T-cell (primary cell): ENCODE data around the gene PRF1. TPM values are rescaled to one million over a fixed set of nuclear protein-coding genes. Genes with fewer than 3 reads are reported as not detected.
A peak's percentile ranks its signal among the peaks of the same experiment; 100 is the strongest.

Experiments
- ATAC-seq, 4 experiments: fragments of 200-7000 bp in 3 of 4; fragments of 150-1000 bp in 1 of 4; cut with Tn5 transposase; replicated peaks in 1 of 4; 1 replicate in 3 of 4; 2 replicates in 1 of 4; pipeline ENCODE4 v1.10.0; 2021; ENCODE audit warnings: moderate library complexity in 3 of 4, mild to moderate bottlenecking in 2 of 4, moderate number of reproducible peaks in 1 of 4
- CTCF ChIA-PET, 2 donors: fragments of 300-600 bp; sonication (Branson Sonifier 250); formaldehyde crosslinking; loops; one replicate each; lab custom pipeline; 2022; ENCODE audit warnings: antibody characterized with exemption in 2 of 2; lab: Charles Lee
- POLR2A ChIA-PET, 2 donors: fragments of 300-600 bp; sonication (Branson Sonifier 250); formaldehyde crosslinking; loops; one replicate each; lab custom pipeline; 2022; ENCODE audit warnings: antibody characterized with exemption in 2 of 2; lab: Charles Lee
- DNase-seq, 35 experiments: peaks; one replicate each; pipeline versions ENCODE4 v3.0.0 to v3.0.0-alpha.2; 2013 to 2023
- H3K27ac ChIP-seq: one replicate; pipeline ENCODE4 v1.5.1; 2013; ENCODE audit warnings: low read length
- H3K27me3 ChIP-seq, 2 experiments: replicated peaks in 1 of 2; 1 replicate in 1 of 2; 2 replicates in 1 of 2; pipeline versions ENCODE4 v1.6.1 to v1.7.0; 2013; ENCODE audit warnings: low read length in 1 of 2, mixed read lengths in 1 of 2; ENCODE audit not compliant: control insufficient read depth in 2 of 2, insufficient read depth in 2 of 2; ENCODE audit errors: extremely low read depth in 1 of 2
- H3K36me3 ChIP-seq, 2 donors: 1 replicate in 1 of 2; 2 replicates in 1 of 2; pipeline versions ENCODE4 v1.6.1 to v1.7.0; 2013; ENCODE audit warnings: low read length in 1 of 2; ENCODE audit not compliant: control insufficient read depth in 2 of 2, insufficient read depth in 1 of 2; ENCODE audit errors: extremely low read depth in 1 of 2
- H3K4me1 ChIP-seq, 2 experiments: 1 replicate in 1 of 2; 2 replicates in 1 of 2; pipeline versions ENCODE4 v1.6.1 to v1.7.0; 2013; ENCODE audit warnings: low read length in 2 of 2, mixed read lengths in 1 of 2; ENCODE audit not compliant: insufficient read depth in 2 of 2, control insufficient read depth in 1 of 2; ENCODE audit errors: extremely low read depth in 1 of 2
- H3K4me3 ChIP-seq, 2 donors: 1 replicate in 1 of 2; 2 replicates in 1 of 2; pipeline versions ENCODE4 v1.5.1 to v1.7.0; 2013; ENCODE audit warnings: mild to moderate bottlenecking in 2 of 2, low read length in 1 of 2, moderate library complexity in 1 of 2; ENCODE audit not compliant: control insufficient read depth in 1 of 2; ENCODE audit errors: extremely low read depth in 1 of 2
- H3K9me3 ChIP-seq: 2 replicates; pipeline ENCODE4 v1.7.0; 2013
- H3K27ac Mint-ChIP-seq, 2 donors: one replicate each; pipeline ENCODE4 v1.8.0; 2020 to 2021; ENCODE audit warnings: mild to moderate bottlenecking in 2 of 2, mixed read lengths in 2 of 2
- H3K27me3 Mint-ChIP-seq, 2 donors: one replicate each; pipeline ENCODE4 v1.8.0; 2021 to 2022; ENCODE audit warnings: mixed read lengths in 2 of 2
- H3K36me3 Mint-ChIP-seq: one replicate; pipeline ENCODE4 v1.8.0; 2021; ENCODE audit warnings: mixed read lengths
- H3K4me1 Mint-ChIP-seq, 3 donors: one replicate each; pipeline ENCODE4 v1.8.0; 2020 to 2022; ENCODE audit warnings: mixed read lengths in 3 of 3, mild to moderate bottlenecking in 1 of 3
- H3K4me3 Mint-ChIP-seq, 3 donors: one replicate each; pipeline ENCODE4 v1.8.0; 2020 to 2022; ENCODE audit warnings: mild to moderate bottlenecking in 3 of 3, mixed read lengths in 3 of 3, moderate library complexity in 3 of 3
- H3K9me3 Mint-ChIP-seq, 3 donors: one replicate each; pipeline ENCODE4 v1.8.0; 2020 to 2022; ENCODE audit warnings: mixed read lengths in 3 of 3
- WGBS: methylation state at CpG from one replicate; pipeline ENCODE4 v1.1.5; 2013; ENCODE audit warnings: missing lambda C conversion rate; ENCODE audit not compliant: insufficient coverage; 5-methylcytosine and 5-hydroxymethylcytosine counted together
- total RNA-seq, 35 experiments: library from RNA in 6 of 35; stranded (reverse) in 6 of 35; fragments of 120-200 nt in 1 of 35; gene quantifications; one replicate each; pipeline versions ENCODE4 v1.2.1 to v1.2.4 and lab custom pipeline; 2013 to 2026

PRF1 gene
- total RNA-seq, 5 donors from 2014 or later (not counting 1 experiment from before 2014, with no cell fraction given) = 32.6 to 146 (median 63.0) TPM

DNA sequence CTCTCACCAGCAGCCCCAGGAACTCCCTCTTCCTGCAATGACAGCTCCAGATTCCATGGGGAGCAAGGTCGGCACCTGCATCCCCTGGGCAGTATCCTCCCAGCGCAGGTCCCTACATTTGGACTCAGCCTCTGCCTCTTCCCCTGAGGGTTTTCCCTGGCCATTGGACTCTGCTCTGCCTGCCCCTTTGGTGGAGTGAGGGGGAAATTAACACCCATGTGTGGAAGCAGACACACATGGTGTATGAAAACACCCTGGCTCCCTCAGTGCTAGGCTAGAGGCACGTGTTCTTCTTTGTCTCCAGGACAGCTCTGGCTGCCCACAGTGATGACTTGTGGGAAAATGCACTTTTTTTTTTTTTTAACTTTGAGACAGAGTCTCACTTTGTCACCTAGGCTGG, 8.4 kb downstream of the PRF1 start:
- H3K27me3 ChIP-seq = no peaks in the 10 kb centered on the region
- Mint-ChIP-seq H3K4me1 (peaks cover 27 to 43% (median 35%) of the 10 kb centered on the region in 3 donors), H3K36me3 (peaks cover 21% of the 10 kb centered on the region), H3K27ac (peak overlapping the region in 1 of 2 donors; percentile 15), H3K9me3 (no peaks in the 10 kb centered on the region), H3K4me3 (no peak overlapping the region), H3K27me3 (no peaks in the 10 kb centered on the region)
- no peak overlapping the region for H3K27ac ChIP-seq
- H3K4me3 ChIP-seq = no peak overlapping the region
- H3K4me1 ChIP-seq = peaks cover 0 to 52% of the 10 kb centered on the region in 2 experiments
- ChIA-PET CTCF (interaction anchor here in 1 of 2 donors (0.6 kb wide), 1 partner anchor 17 kb away, joined by 3 read pairs; no protein-coding TSS in a partner anchor), POLR2A (interaction anchor here in 1 of 2 donors (1.2 kb wide), 1 partner anchor 8 kb away, joined by 3 read pairs; the partner anchor contains the start of gene PRF1)
- H3K9me3 ChIP-seq = no peaks in the 10 kb centered on the region
- peaks cover 14 to 34% of the 10 kb centered on the region in 2 donors for H3K36me3 ChIP-seq
- ATAC-seq = no peak
- no peak for DNase-seq
- 33% methylated on average over 1 of the region's 3 CpGs for WGBS

DNA sequence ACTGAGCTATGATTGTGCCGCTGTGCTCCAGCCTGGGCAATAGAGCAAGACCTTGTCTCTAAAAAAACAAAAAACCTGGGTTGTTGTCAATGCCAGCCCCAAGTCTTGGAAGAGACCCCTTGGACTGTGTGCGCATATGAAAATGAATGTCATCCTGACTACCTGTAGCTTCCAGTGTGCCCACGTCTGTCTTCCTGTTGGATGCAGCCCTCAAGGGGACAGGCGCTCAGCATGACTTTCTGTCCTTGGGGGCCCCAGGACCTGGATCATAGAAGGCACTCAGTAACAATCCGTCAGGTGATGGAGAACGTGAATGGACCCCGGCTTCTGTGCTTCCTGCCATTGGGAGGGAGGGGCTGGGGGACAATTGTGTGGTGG, 9.0 kb downstream of the PRF1 start:
- Histone ChIP-seq H3K4me3 (no peak overlapping the region), H3K27me3 (no peaks in the 10 kb centered on the region), H3K4me1 (peaks cover 0 to 46% of the 10 kb centered on the region in 2 experiments), H3K36me3 (peaks cover 9 to 28% of the 10 kb centered on the region in 2 donors), H3K9me3 (no peaks in the 10 kb centered on the region), H3K27ac (no peak overlapping the region)
- CTCF ChIA-PET = interaction anchor here in 1 of 2 donors (0.6 kb wide), 1 partner anchor 219 kb away, joined by 3 read pairs; no protein-coding TSS in a partner anchor
- no peak for DNase-seq
- ATAC-seq = no peak
- no peaks in the 10 kb centered on the region for H3K9me3 Mint-ChIP-seq
- H3K27me3 Mint-ChIP-seq = no peaks in the 10 kb centered on the region
- no peak overlapping the region for H3K4me3 Mint-ChIP-seq
- POLR2A ChIA-PET = interaction anchor here in 1 of 2 donors (1.2 kb wide), 1 partner anchor 9 kb away, joined by 3 read pairs; the partner anchor contains the start of gene PRF1
- H3K27ac Mint-ChIP-seq = peak overlapping the region in 1 of 2 donors; percentile 52
- H3K36me3 Mint-ChIP-seq = peaks cover 14% of the 10 kb centered on the region
- peaks cover 27 to 39% (median 32%) of the 10 kb centered on the region in 3 donors for H3K4me1 Mint-ChIP-seq
- WGBS = 88% methylated on average over 6 of the region's 7 CpGs

GRCh38 chr10:70592746-70593512, 9.6 kb downstream of the PRF1 start:
- peaks cover 0 to 1% of the 10 kb centered on the region in 2 donors for H3K27me3 Mint-ChIP-seq
- peak in 1 of 4 experiments; percentile 29 for ATAC-seq
- Histone ChIP-seq H3K4me3 (no peak overlapping the region), H3K27me3 (no peaks in the 10 kb centered on the region), H3K36me3 (peaks cover 7 to 22% of the 10 kb centered on the region in 2 donors), H3K9me3 (no peaks in the 10 kb centered on the region), H3K4me1 (peaks cover 0 to 40% of the 10 kb centered on the region in 2 experiments), H3K27ac (no peak overlapping the region)
- CTCF ChIA-PET = interaction anchor here in 1 of 2 donors (0.6 kb wide), 1 partner anchor 220 kb away, joined by 3 read pairs; no protein-coding TSS in a partner anchor
- H3K4me1 Mint-ChIP-seq = peaks cover 27 to 39% (median 29%) of the 10 kb centered on the region in 3 donors
- H3K27ac Mint-ChIP-seq = no peak overlapping the region
- H3K36me3 Mint-ChIP-seq = peaks cover 13% of the 10 kb centered on the region
- H3K4me3 Mint-ChIP-seq = no peak overlapping the region
- no peak for DNase-seq
- 57% methylated on average over 8 of the region's 16 CpGs for WGBS
- no peaks in the 10 kb centered on the region for H3K9me3 Mint-ChIP-seq
- POLR2A ChIA-PET = interaction anchor here in 1 of 2 donors (0.6 kb wide), 1 partner anchor 13 kb away, joined by 3 read pairs; no protein-coding TSS in a partner anchor

GRCh38 chr10:70592186-70592735, 10.3 kb downstream of the PRF1 start:
- peaks cover 0 to 33% of the 10 kb centered on the region in 2 experiments for H3K4me1 ChIP-seq
- no peak for DNase-seq

GRCh38 chr10:70590655-70591416, 11.7 kb downstream of the PRF1 start:
- peaks cover 0 to 5% of the 10 kb centered on the region in 2 donors for H3K27me3 Mint-ChIP-seq
- peaks cover 0 to 19% of the 10 kb centered on the region in 2 experiments for H3K4me1 ChIP-seq
- no peak overlapping the region for H3K4me3 Mint-ChIP-seq
- no peak overlapping the region for H3K27ac Mint-ChIP-seq
- no peaks in the 10 kb centered on the region for H3K9me3 ChIP-seq
- no peak overlapping the region for H3K27ac ChIP-seq
- peaks cover 0 to under 1% of the 10 kb centered on the region in 2 donors for H3K36me3 ChIP-seq
- H3K9me3 Mint-ChIP-seq = no peaks in the 10 kb centered on the region
- ChIA-PET CTCF (no interaction called here), POLR2A (no interaction called here)
- no peaks in the 10 kb centered on the region for H3K27me3 ChIP-seq
- no peaks in the 10 kb centered on the region for H3K36me3 Mint-ChIP-seq
- WGBS = 63% methylated on average over 5 of the region's 5 CpGs
- ATAC-seq (no peak), DNase-seq (no peak)
- H3K4me1 Mint-ChIP-seq = peaks cover 14 to 18% (median 16%) of the 10 kb centered on the region in 3 donors
- no peak overlapping the region for H3K4me3 ChIP-seq

More at GRCh38 chr10:70592186-70592735, 10.3 kb downstream of the PRF1 start:
- peaks cover 2 to 15% of the 10 kb centered on the region in 2 donors for H3K36me3 ChIP-seq
- no peaks in the 10 kb centered on the region for H3K27me3 ChIP-seq
- Mint-ChIP-seq H3K27ac (no peak overlapping the region), H3K36me3 (peaks cover 6% of the 10 kb centered on the region), H3K4me3 (no peak overlapping the region), H3K9me3 (no peaks in the 10 kb centered on the region), H3K27me3 (peaks cover 0 to 5% of the 10 kb centered on the region in 2 donors), H3K4me1 (peaks cover 24 to 32% (median 24%) of the 10 kb centered on the region in 3 donors)
- ChIA-PET POLR2A (interaction anchor here in 1 of 2 donors (0.6 kb wide), 1 partner anchor 14 kb away, joined by 3 read pairs; no protein-coding TSS in a partner anchor), CTCF (interaction anchor here in 1 of 2 donors (1.0 kb wide), 1 partner anchor 31 kb away, joined by 3 read pairs; no protein-coding TSS in a partner anchor)
- no peak overlapping the region for H3K27ac ChIP-seq
- no peak overlapping the region for H3K4me3 ChIP-seq
- no peak for ATAC-seq
- 69% methylated on average over 2 of the region's 2 CpGs for WGBS
- no peaks in the 10 kb centered on the region for H3K9me3 ChIP-seq
